H1 (cell line): ENCODE results near the gene KIF26B. TPM values are rescaled to one million over a fixed set of nuclear protein-coding genes. Genes with fewer than 3 reads are reported as not detected.

Source experiments
- ASH2L ChIP-seq: fragments of 200-600, 300-600 bp; sonication (generic); IDR thresholded peaks from one replicate; pipeline ENCODE4 v1.7.1; 2017; ENCODE audit warnings: low read length
- CTBP2 ChIP-seq: IDR thresholded peaks from 2 replicates; pipeline ENCODE4 v1.7.0; 2011; ENCODE audit warnings: borderline replicate concordance, mild to moderate bottlenecking, moderate library complexity, mixed read lengths, low read length; ENCODE audit not compliant: insufficient read depth, insufficient read length
- KDM1A ChIP-seq: fragments of 200-600, 300-600 bp; sonication (generic); IDR thresholded peaks from 2 replicates; pipeline ENCODE4 v1.7.1; 2016; ENCODE audit warnings: mild to moderate bottlenecking, low read length, borderline replicate concordance
- polyA plus RNA-seq, 7 experiments: library from polyadenylated mRNA; depleted of rRNA in 3 of 7; stranded (reverse) in 5 of 7; unstranded in 2 of 7; fragments of >200 nt in 5 of 7; fragments of 200-250 nt in 2 of 7; gene quantifications; 1 replicate in 5 of 7; 2 replicates in 1 of 7; 4 replicates in 1 of 7; pipeline versions ENCODE4 v1.2.1 to v1.2.3, GENCODE V29; 2011 to 2013; ENCODE audit warnings: missing spikeins in 2 of 7, mixed read lengths in 2 of 7
- total RNA-seq: library from RNA; stranded (reverse); fragmentation: NEBNext Ultra II Directional; extraction: Animal tissue kit (Norgen Biotek cat#: 25700); gene quantifications from 2 replicates; pipeline ENCODE4 v1.2.1, GENCODE V29; 2021

The KIF26B gene
- total and polyA plus RNA-seq, 2 of the 8 experiments (the other 6 are each of a cell fraction or from before 2014, with no cell fraction given): 0.06 to 0.28 TPM

GRCh38 chr1:245582026-245582425 lies 427.2 kb downstream of the KIF26B start (continued):
- no peak for TF ChIP-seq KDM1A
- TF ChIP-seq CTBP2: no peak
- no peak for TF ChIP-seq ASH2L
